ENCODE measurements around the gene RNF213.

The RNF213 gene

GRCh38 chr17:80260791-80261158 is at the start of gene RNF213:
Gene RNF213, plus strand, starts transcription at chr17:80260852. Its CDS starts 2,830 bp downstream, at chr17:80263682.
- peak; percentile 43 for DNase-seq (ENCODE audit: low read depth)

GRCh38 chr17:80212109-80212508 is 48.5 kb upstream of the RNF213 start:
- DNase-seq (ENCODE audit: low read depth), result no peak

- DNase-seq (ENCODE audit: low read depth), result no peak
Observed at GRCh38 chr17:80212511-80212910, 48.1 kb upstream of the RNF213 start.

GRCh38 chr17:80212962-80213642 is 47.5 kb upstream of the RNF213 start:
- DNase-seq (ENCODE audit: low read depth), result no peak

- DNase-seq (ENCODE audit: low read depth), result no peak
Observed at GRCh38 chr17:80213643-80213975, 47.0 kb upstream of the RNF213 start.

- no peak for DNase-seq (ENCODE audit: low read depth)
Observed at GRCh38 chr17:80214012-80214877, 46.4 kb upstream of the RNF213 start.

- DNase-seq (ENCODE audit: low read depth), result no peak
Observed at GRCh38 chr17:80214878-80215210, 45.8 kb upstream of the RNF213 start.

- DNase-seq (ENCODE audit: low read depth), result no peak
Observed at GRCh38 chr17:80216473-80217456, 43.9 kb upstream of the RNF213 start.

- DNase-seq (ENCODE audit: low read depth), result no peak
Observed at GRCh38 chr17:80217703-80218362, 42.8 kb upstream of the RNF213 start.

- DNase-seq (ENCODE audit: low read depth), result no peak
Observed at GRCh38 chr17:80218391-80218790, 42.3 kb upstream of the RNF213 start.

- DNase-seq (ENCODE audit: low read depth), result peak; percentile 91
Observed at GRCh38 chr17:80219013-80219762, 41.5 kb upstream of the RNF213 start.

GRCh38 chr17:80219763-80220053 is 40.9 kb upstream of the RNF213 start:
- DNase-seq (ENCODE audit: low read depth), result no peak

GRCh38 chr17:80220054-80220735 is 40.5 kb upstream of the RNF213 start, which contains the start of the genes SGSH and SLC26A11:
Gene SGSH, minus strand, starts transcription at chr17:80220333. Its CDS starts 20 bp downstream, at chr17:80220313.
Gene SLC26A11, plus strand, starts transcription at chr17:80220427. Its CDS starts 1,134 bp downstream, at chr17:80221561.
- peak; percentile 41 for DNase-seq (ENCODE audit: low read depth)

GRCh38 chr17:80220736-80221215 is 39.9 kb upstream of the RNF213 start:
- no peak for DNase-seq (ENCODE audit: low read depth)

- DNase-seq (ENCODE audit: low read depth), result no peak
Observed at GRCh38 chr17:80221351-80222105, 39.1 kb upstream of the RNF213 start.

GRCh38 chr17:80222376-80223141 is 38.1 kb upstream of the RNF213 start:
- DNase-seq (ENCODE audit: low read depth), result no peak

- DNase-seq (ENCODE audit: low read depth), result no peak
Observed at GRCh38 chr17:80223142-80223815, 37.4 kb upstream of the RNF213 start.

GRCh38 chr17:80223838-80224497 is 36.7 kb upstream of the RNF213 start:
- DNase-seq (ENCODE audit: low read depth), result no peak

Measured in activated T-helper 1 cell treated with Interleukin-2 at 50 U/mL for 16 hours (primary cell).